ENCODE measurements around the gene MYH1.

- TF ChIP-seq CTCF (IDR thresholded peaks at IDR 0.05) = no peak
- no peak for TF ChIP-seq POLR2A (IDR thresholded peaks at IDR 0.05)
These were observed 31.7 kb upstream of the MYH1 start for GRCh38 chr17:10550014-10550413.
